ENCODE data around the gene DYRK4. TPM values are rescaled to one million over a fixed set of nuclear protein-coding genes. Genes with fewer than 3 reads are reported as not detected.

The DYRK4 gene
- total RNA-seq, 1 donor, result 8.8 TPM

DNA sequence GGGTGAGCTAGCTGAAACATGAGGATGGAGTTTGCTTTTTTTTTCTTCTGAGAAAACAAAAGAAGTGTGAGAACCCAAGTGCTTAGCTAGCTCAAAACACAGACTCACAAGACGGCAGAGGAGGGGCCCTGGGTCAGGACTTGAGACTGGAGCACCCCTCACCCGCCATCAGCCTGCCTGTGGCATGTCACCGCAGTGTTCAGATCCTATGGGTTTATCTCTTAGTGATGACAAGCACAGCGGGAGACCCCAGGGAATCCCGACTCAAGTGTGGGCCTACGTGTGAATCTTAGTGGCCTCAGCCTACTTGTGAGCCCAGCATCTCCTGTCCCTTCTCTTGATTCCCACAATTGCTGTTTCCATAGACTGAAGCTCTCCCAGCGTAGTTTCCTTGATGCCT is 22.9 kb downstream of the DYRK4 start:
- no peaks in the 10 kb centered on the region for H3K27me3 ChIP-seq (ENCODE audit: insufficient read depth, low read length)
- no peaks in the 10 kb centered on the region for H3K9me3 ChIP-seq (ENCODE audit: low read depth, low read length)
- no peaks in the 10 kb centered on the region for H3K4me1 ChIP-seq (ENCODE audit: insufficient read depth, low read length)
- no peak overlapping the region for H3K4me3 ChIP-seq (ENCODE audit: low read length)

DNA sequence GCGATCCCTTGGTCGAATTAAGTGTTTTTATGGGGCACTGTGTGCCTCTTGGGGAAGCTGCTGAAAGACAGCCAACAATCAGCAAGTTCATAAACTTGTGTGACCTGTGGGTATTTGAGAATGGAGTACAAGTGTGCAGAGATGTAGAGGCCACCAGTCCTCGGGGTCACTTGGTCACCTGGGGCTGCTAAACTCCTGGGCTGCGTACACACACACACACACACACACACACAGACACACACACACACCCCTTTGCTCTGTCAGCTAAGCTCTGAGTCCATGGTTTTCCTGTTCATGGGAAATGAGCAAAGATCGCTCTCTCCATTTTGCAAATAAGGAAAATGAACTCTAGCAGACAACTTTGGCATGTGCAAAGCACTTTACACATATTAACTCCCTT is 24.5 kb downstream of the DYRK4 start:
- Histone ChIP-seq H3K4me1 (ENCODE audit: insufficient read depth, low read length) (no peaks in the 10 kb centered on the region), H3K27me3 (ENCODE audit: insufficient read depth, low read length) (no peaks in the 10 kb centered on the region), H3K4me3 (ENCODE audit: low read length) (no peak overlapping the region), H3K9me3 (ENCODE audit: low read depth, low read length) (no peaks in the 10 kb centered on the region)

DNA sequence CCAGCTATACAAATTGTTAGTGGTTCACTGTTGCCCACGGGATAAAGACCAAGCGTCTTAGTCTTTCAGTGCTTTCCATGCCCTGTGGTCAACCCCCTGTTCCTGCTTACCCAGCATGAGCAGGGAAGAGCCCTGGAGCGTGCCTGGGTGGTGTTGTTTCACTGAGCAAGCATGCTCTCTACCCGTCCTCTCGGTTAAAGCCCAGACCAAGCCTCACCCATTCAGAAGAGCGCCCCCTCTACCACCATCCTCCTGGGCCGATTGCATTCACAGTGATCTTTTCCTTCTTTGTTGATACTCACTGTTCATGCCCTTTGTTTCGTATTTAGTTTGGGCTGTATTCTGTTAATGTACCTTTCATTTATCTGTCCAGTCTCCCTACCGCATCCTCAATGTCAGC is 25.1 kb downstream of the DYRK4 start:
- no peak overlapping the region for H3K4me3 ChIP-seq (ENCODE audit: low read length)
- H3K27me3 ChIP-seq (ENCODE audit: insufficient read depth, low read length), result no peaks in the 10 kb centered on the region
- no peaks in the 10 kb centered on the region for H3K4me1 ChIP-seq (ENCODE audit: insufficient read depth, low read length)
- H3K9me3 ChIP-seq (ENCODE audit: low read depth, low read length), result no peaks in the 10 kb centered on the region

DNA sequence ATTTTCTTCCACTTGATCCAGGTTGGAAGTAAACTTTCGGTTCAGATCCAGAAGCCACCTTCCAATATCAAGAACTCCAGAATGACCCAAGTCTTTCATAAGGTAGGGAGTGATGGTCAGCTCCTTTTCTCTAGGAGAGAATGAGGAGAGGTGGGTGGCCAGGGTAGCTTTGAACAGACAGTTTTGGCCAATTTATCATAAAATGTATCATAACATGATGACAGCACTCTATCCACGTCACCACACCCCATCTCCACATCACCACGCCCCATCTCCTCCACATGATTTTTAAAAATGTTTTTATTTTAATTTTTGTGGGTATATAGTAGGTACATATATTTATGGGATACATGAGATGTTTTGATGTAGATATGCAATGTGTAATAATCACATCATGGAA is 26.9 kb downstream of the DYRK4 start:
- H3K27me3 ChIP-seq (ENCODE audit: insufficient read depth, low read length), result no peaks in the 10 kb centered on the region
- H3K9me3 ChIP-seq (ENCODE audit: low read depth, low read length), result no peaks in the 10 kb centered on the region
- no peak overlapping the region for H3K4me3 ChIP-seq (ENCODE audit: low read length)
- H3K4me1 ChIP-seq (ENCODE audit: insufficient read depth, low read length), result no peaks in the 10 kb centered on the region

DNA sequence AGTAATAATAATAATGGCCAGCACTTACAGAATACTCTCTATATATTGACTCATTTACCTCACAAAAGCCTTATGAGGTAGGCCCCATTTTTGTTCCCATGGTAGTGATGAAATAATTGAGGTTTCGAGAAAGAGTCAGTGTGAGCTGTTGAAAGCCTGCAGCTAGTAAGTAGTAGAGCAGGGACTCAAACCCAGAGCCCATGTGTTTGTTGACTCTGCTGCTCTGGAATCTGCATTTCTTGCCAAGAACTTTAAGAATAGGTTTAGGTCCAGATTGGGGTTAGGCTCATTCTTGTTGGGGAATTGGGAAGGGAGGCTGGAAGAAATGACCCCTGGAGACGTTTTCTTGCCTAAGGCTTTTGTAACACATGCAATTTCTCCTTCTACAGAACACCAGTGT is 27.9 kb downstream of the DYRK4 start:
- H3K27me3 ChIP-seq (ENCODE audit: insufficient read depth, low read length), result no peaks in the 10 kb centered on the region
- H3K9me3 ChIP-seq (ENCODE audit: low read depth, low read length), result no peaks in the 10 kb centered on the region
- H3K4me3 ChIP-seq (ENCODE audit: low read length), result no peak overlapping the region
- H3K4me1 ChIP-seq (ENCODE audit: insufficient read depth, low read length), result no peaks in the 10 kb centered on the region

DNA sequence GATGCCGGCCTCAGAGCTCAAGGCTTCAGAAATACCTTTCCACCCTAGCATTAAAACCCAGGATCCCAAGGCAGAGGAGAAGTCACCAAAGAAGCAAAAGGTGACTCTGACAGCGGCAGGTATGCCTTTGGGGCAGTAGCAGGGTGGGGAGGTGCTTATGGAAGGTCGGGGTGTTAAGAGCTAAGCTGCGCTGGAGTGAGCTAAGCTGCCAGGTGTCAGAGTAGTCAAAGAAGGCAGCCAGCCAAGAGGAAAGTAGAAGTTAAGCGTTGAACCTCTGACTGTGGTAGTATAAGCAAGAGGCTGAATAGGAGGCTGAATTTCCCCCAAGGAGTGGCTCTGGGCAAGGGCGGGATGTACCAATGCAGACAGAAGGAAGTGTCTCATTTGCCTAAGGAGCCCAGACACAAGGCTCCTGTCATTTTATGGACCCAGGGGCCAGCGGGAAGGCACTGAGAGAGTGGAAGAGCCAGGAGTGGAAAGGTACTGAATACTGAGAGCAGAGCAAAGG is 29.2 kb downstream of the DYRK4 start:
- Histone ChIP-seq H3K9me3 (ENCODE audit: low read depth, low read length) (no peaks in the 10 kb centered on the region), H3K4me3 (ENCODE audit: low read length) (no peak overlapping the region), H3K27me3 (ENCODE audit: insufficient read depth, low read length) (no peaks in the 10 kb centered on the region), H3K4me1 (ENCODE audit: insufficient read depth, low read length) (no peaks in the 10 kb centered on the region)

DNA sequence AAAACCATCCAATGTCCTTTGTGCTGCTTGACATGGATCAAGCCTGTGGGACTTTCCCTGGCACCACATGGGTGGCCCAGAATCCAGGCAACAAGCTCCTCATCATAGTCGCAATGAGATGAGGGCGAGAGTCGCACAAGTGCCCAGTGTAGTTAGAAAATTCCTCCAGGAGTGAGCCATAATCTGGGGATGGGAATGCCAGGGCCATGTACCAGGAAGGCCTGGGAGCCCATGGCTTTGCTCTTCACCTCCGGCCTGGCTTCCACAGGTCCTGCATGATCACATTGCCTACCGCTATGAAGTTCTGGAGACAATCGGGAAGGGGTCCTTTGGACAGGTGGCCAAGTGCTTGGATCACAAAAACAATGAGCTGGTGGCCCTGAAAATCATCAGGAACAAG is 33.9 kb downstream of the DYRK4 start:
- H3K9me3 ChIP-seq (ENCODE audit: low read depth, low read length), result no peaks in the 10 kb centered on the region
- no peaks in the 10 kb centered on the region for H3K27me3 ChIP-seq (ENCODE audit: insufficient read depth, low read length)
- H3K4me3 ChIP-seq (ENCODE audit: low read length), result no peak overlapping the region
- no peaks in the 10 kb centered on the region for H3K4me1 ChIP-seq (ENCODE audit: insufficient read depth, low read length)

DNA sequence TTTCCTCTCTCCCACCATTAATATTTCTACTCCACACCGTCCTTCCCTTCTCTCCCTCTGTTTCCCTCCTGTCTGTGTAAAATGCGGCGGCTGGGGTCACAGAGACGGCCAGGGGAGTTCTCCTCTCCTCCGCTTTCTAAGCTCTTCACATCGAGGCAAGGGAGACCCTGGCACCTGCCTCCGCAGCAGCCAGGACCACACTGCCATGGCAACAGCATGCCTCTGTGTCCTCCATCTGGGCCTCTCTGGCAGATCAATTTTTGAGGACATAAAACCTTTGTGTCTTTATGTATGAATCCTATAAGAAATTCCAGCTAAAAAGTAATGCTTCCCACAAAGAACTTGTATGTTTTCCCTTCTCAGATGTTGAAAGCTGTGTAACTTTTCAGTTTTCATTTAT is 41.4 kb downstream of the DYRK4 start:
- Histone ChIP-seq H3K27me3 (ENCODE audit: insufficient read depth, low read length) (no peaks in the 10 kb centered on the region), H3K4me1 (ENCODE audit: insufficient read depth, low read length) (peaks cover 7% of the 10 kb centered on the region), H3K4me3 (ENCODE audit: low read length) (no peak overlapping the region)

DNA sequence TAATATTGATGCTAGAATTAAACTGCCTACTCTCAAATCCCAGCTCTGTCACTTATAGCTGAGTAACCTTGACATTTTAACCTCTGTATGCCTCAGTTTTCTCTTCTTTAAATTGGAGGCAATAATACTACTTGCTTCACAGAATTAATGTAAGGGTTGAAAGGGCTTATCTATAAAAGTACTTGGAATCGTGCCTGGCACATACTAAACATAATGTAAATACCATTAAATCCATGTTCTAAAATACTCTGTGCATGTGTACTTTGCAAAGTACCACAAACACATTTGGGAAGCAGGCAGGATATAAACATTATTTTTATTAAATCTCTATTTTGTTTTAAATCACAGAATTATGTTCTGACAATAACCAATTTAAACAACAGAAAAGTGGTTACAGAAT is 41.9 kb downstream of the DYRK4 start:
- Histone ChIP-seq H3K4me1 (ENCODE audit: insufficient read depth, low read length) (peaks cover 7% of the 10 kb centered on the region), H3K9me3 (ENCODE audit: low read depth, low read length) (no peaks in the 10 kb centered on the region), H3K27me3 (ENCODE audit: insufficient read depth, low read length) (no peaks in the 10 kb centered on the region), H3K4me3 (ENCODE audit: low read length) (no peak overlapping the region)

More for the DNA sequence above, 41.4 kb downstream of the DYRK4 start:
- H3K9me3 ChIP-seq (ENCODE audit: low read depth, low read length), result no peaks in the 10 kb centered on the region

DNA sequence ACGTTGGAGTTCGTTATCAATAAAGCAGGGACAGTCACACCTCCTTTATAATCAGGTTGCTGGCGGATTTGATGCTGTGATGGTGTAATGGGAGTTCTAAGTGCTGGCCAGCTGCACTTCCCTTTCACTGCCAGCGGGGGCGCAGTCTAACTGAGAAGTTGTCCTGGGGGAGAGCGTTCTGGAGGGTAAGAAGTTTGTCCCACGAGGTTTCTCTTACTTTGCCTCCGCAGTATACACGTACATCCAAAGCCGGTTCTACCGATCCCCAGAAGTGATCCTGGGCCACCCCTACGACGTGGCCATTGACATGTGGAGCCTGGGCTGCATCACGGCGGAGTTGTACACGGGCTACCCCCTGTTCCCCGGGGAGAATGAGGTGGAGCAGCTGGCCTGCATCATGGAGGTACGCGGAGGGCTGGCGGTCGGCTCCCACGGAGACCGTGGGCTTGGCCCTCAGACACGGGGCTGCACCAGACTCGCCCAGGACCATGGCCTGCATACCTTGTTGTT is 42.7 kb downstream of the DYRK4 start:
- H3K27me3 ChIP-seq (ENCODE audit: insufficient read depth, low read length), result no peaks in the 10 kb centered on the region
- H3K9me3 ChIP-seq (ENCODE audit: low read depth, low read length), result no peaks in the 10 kb centered on the region
- peaks cover 7% of the 10 kb centered on the region for H3K4me1 ChIP-seq (ENCODE audit: insufficient read depth, low read length)
- H3K4me3 ChIP-seq (ENCODE audit: low read length), result peak overlapping the region; percentile 85

DNA sequence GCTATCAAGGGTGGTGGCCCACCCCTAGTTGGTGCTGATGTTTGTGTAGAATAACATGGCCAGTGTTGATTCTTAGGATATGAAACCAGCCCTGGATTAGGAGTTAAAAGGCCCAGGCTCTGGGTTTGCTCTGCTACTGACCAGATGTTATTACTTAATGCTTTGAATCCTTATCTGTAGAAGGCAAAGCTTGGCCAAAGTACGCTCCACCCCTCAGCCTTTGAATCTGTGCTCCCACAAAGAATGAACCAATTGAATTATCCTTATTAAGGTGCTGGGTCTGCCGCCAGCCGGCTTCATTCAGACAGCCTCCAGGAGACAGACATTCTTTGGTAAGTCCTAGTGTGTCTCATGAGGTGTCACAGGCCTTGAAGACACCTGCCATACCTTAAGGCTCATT is 45.0 kb downstream of the DYRK4 start:
- Histone ChIP-seq H3K9me3 (ENCODE audit: low read depth, low read length) (no peaks in the 10 kb centered on the region), H3K4me1 (ENCODE audit: insufficient read depth, low read length) (peaks cover 7% of the 10 kb centered on the region), H3K4me3 (ENCODE audit: low read length) (no peak overlapping the region), H3K27me3 (ENCODE audit: insufficient read depth, low read length) (no peaks in the 10 kb centered on the region)

DNA sequence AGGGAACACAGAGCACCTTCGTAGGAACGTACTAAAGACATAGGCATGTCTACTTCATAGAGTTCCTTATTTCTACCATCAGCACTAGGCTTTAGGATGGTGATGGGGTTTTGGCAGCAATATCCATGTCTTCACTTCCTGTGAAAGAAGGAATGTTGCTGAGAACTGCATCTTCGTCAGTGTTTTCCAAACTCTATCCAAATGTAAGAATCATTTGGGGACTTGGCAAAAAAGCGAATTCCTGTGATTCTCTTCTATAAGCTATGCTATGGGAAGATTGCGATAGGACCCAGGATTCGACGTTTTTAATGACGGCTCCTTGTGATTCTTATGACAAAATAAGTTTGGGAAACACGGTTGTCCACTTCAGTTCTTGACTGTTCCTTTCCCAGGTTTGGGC is 47.1 kb downstream of the DYRK4 start:
- H3K4me1 ChIP-seq (ENCODE audit: insufficient read depth, low read length), result peaks cover 7% of the 10 kb centered on the region
- no peaks in the 10 kb centered on the region for H3K9me3 ChIP-seq (ENCODE audit: low read depth, low read length)
- no peak overlapping the region for H3K4me3 ChIP-seq (ENCODE audit: low read length)
- H3K27me3 ChIP-seq (ENCODE audit: insufficient read depth, low read length), result no peaks in the 10 kb centered on the region

DNA sequence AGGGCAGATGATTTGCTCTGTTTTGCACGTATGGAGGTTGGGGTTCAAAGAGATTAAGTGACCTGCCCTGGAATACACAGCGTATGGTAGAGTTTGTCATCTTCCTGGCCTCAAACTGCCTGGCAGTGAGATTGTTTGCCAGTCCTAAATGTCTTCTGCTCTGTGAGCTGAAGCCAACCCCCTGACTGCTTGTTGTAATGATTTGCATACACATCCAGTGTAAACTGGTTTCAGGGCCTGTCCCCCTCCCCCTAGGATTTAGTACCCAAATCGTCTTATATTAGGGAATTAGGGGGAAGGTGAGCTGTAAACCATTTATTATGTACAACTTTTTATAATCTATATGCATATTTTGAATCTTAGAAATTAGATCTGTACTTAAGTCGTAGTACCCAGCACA is 48.5 kb downstream of the DYRK4 start:
- no peaks in the 10 kb centered on the region for H3K27me3 ChIP-seq (ENCODE audit: insufficient read depth, low read length)
- H3K4me3 ChIP-seq (ENCODE audit: low read length), result no peak overlapping the region
- H3K9me3 ChIP-seq (ENCODE audit: low read depth, low read length), result no peaks in the 10 kb centered on the region
- peaks cover 7% of the 10 kb centered on the region for H3K4me1 ChIP-seq (ENCODE audit: insufficient read depth, low read length)

DNA sequence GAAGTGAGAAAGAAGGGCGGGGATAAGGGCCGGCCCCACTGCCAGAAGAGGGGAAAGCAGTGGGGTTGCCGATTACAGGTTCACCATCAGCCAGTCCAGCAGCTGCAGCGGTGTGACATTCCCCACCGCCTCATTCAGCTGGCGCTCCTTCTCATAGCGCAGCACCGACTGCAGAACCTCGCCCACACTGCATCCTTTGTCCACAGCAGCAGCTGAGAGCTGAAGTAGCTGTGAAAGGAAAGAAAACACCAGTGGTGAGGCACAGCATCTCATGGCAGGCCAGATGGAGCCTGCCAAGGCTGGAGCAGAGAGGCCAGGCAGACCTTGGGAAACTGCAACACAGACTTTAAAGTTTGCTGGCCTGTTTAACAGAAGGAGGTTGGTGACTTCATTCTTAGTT is 53.7 kb downstream of the DYRK4 start:
- no peaks in the 10 kb centered on the region for H3K4me1 ChIP-seq (ENCODE audit: insufficient read depth, low read length)
- H3K4me3 ChIP-seq (ENCODE audit: low read length), result no peak overlapping the region
- H3K9me3 ChIP-seq (ENCODE audit: low read depth, low read length), result no peaks in the 10 kb centered on the region
- no peaks in the 10 kb centered on the region for H3K27me3 ChIP-seq (ENCODE audit: insufficient read depth, low read length)

DNA sequence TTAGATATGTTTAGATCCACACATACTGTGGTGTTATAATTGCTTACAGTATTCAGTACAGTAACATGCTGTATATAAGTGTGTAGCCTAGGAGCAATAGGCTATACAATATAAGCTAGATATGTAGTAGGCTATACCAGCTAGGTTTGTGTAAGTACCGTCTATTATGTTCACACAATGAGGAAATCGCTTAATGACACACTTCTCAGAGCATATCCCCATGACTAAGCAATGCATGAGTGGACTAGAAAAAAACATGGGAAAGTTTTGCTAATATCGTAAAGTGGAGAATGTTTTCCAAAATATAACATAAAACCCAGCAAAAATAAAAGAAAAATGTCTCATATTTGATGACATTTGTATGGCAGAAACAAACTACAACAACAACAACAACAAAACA is 59.5 kb downstream of the DYRK4 start:
- H3K9me3 ChIP-seq (ENCODE audit: low read depth, low read length), result no peaks in the 10 kb centered on the region
- H3K4me3 ChIP-seq (ENCODE audit: low read length), result no peak overlapping the region
- H3K27me3 ChIP-seq (ENCODE audit: insufficient read depth, low read length), result peaks cover 2% of the 10 kb centered on the region
- H3K4me1 ChIP-seq (ENCODE audit: insufficient read depth, low read length), result no peaks in the 10 kb centered on the region

DNA sequence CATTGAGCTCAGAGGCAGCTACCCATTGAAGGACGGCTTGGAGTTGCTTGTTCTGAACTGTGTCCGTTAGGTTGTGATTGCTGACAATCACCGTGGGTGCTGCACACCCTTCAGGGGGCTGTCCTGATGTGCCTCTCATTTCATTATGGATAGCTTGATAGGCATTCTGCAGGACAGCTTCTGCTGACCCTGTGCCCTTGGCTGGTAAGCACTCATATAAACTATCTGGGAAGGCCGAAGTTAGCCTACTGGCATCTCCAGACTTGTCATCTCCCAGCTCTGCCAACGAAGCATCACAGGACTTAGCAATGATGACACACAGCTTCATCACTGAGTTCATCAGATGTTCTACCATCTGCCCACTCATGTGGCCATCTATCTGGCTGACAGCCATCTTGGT is 64.5 kb downstream of the DYRK4 start:
- H3K27me3 ChIP-seq (ENCODE audit: insufficient read depth, low read length), result peaks cover 5% of the 10 kb centered on the region
- no peaks in the 10 kb centered on the region for H3K4me1 ChIP-seq (ENCODE audit: insufficient read depth, low read length)
- H3K4me3 ChIP-seq (ENCODE audit: low read length), result no peak overlapping the region
- H3K9me3 ChIP-seq (ENCODE audit: low read depth, low read length), result no peaks in the 10 kb centered on the region
